ENCODE data around the gene RECQL. TPM values are rescaled to one million over a fixed set of nuclear protein-coding genes. Genes with fewer than 3 reads are reported as not detected.

The RECQL gene
- polyA plus RNA-seq, 1 of the 3 experiments (the other 2 are of a cell fraction), result 14.6 TPM

GRCh38 chr12:21546716-21547115 lies 45.3 kb upstream of the RECQL start:
- DNase-seq, result no peak
- CTCF ChIA-PET, result no interaction called here
- no peak overlapping the region for H3K9ac ChIP-seq
- no peaks in the 10 kb centered on the region for H3K9me2 ChIP-seq
- no peaks in the 10 kb centered on the region for H3K79me2 ChIP-seq (ENCODE audit: insufficient read depth)
- no peak overlapping the region for H3K27ac ChIP-seq (ENCODE audit: low read depth in 2 of 2, low read length in 1 of 2)
- POLR2A ChIA-PET, result no interaction called here
- no peaks in the 10 kb centered on the region for H3F3A ChIP-seq (replicated peaks; ENCODE audit: insufficient read depth)
- H3K4me2 ChIP-seq, result no peak overlapping the region
- H3K9me3 ChIP-seq, result no peaks in the 10 kb centered on the region
- TF ChIP-seq TEAD4 (IDR thresholded peaks at IDR 0.05; ENCODE audit: borderline replicate concordance, insufficient read depth) (no peak), RCOR1 (IDR thresholded peaks at IDR 0.05; ENCODE audit: low read length) (no peak), EP300 (IDR thresholded peaks at IDR 0.05; ENCODE audit: borderline replicate concordance in 1 of 2, low read depth in 1 of 2, low read length in 1 of 2) (no peak), RXRA (IDR thresholded peaks at IDR 0.05; ENCODE audit: borderline replicate concordance, low read depth) (no peak)
- no peaks in the 10 kb centered on the region for H3K36me3 ChIP-seq (replicated peaks in 1 of 2; ENCODE audit: control insufficient read depth in 1 of 2, insufficient read depth in 2 of 2, low read length in 1 of 2)
- no peak overlapping the region for H2AFZ ChIP-seq (ENCODE audit: low read depth)
- H3K4me1 ChIP-seq (ENCODE audit: control insufficient read depth in 1 of 2, insufficient read depth in 2 of 2, low read depth in 1 of 2, low read length in 1 of 2), result no peaks in the 10 kb centered on the region
- no peak overlapping the region for H3K4me3 ChIP-seq (ENCODE audit: low read depth in 2 of 2, low read length in 1 of 2)
- no peaks in the 10 kb centered on the region for H4K20me1 ChIP-seq (ENCODE audit: insufficient read depth)
- WGBS (ENCODE audit: low lambda C conversion rate), result 0% methylated on average over 1 of the region's 1 CpG
- peaks cover 9% of the 10 kb centered on the region; the same call in 1 of the 2 replicates for H3K27me3 ChIP-seq (ENCODE audit: insufficient read depth)

- WGBS (ENCODE audit: low lambda C conversion rate), result 18% methylated on average over 2 of the region's 2 CpGs
- TF ChIP-seq MEF2A (IDR thresholded peaks at IDR 0.05; ENCODE audit: borderline replicate concordance, low read depth), result no peak
- TF ChIP-seq SIN3A (IDR thresholded peaks at IDR 0.05; ENCODE audit: borderline replicate concordance, low read depth, low read length), result no peak
- no peak for TF ChIP-seq NRF1 (IDR thresholded peaks at IDR 0.05; ENCODE audit: low read depth, low read length)
- no peak for TF ChIP-seq FOSL2 (IDR thresholded peaks at IDR 0.05; ENCODE audit: borderline replicate concordance, low read depth)
- TF ChIP-seq USF1 (IDR thresholded peaks at IDR 0.05; ENCODE audit: borderline replicate concordance, low read depth), result no peak
- TF ChIP-seq TAF1 (IDR thresholded peaks at IDR 0.05; ENCODE audit: borderline replicate concordance, low read depth, low read length), result no peak
- no peak for TF ChIP-seq GABPA (IDR thresholded peaks at IDR 0.05; ENCODE audit: low read depth)
- no peak for TF ChIP-seq MAX (IDR thresholded peaks at IDR 0.05; ENCODE audit: low read depth)
- TF ChIP-seq FOXJ3 (CRISPR knock-in tag; IDR thresholded peaks at IDR 0.05), result no peak
- TF ChIP-seq TEAD4 (IDR thresholded peaks at IDR 0.05; ENCODE audit: borderline replicate concordance, insufficient read depth), result no peak
- TF ChIP-seq RCOR1 (IDR thresholded peaks at IDR 0.05; ENCODE audit: low read length), result no peak
- no peaks in the 10 kb centered on the region for H3K9me2 ChIP-seq
- POLR2A ChIA-PET, result no interaction called here
- H3K36me3 ChIP-seq (replicated peaks in 1 of 2; ENCODE audit: control insufficient read depth in 1 of 2, insufficient read depth in 2 of 2, low read length in 1 of 2), result no peaks in the 10 kb centered on the region
- DNase-seq, result no peak
- H3K4me1 ChIP-seq (ENCODE audit: control insufficient read depth in 1 of 2, insufficient read depth in 2 of 2, low read depth in 1 of 2, low read length in 1 of 2), result no peaks in the 10 kb centered on the region
- no peak overlapping the region for H2AFZ ChIP-seq (ENCODE audit: low read depth)
- CTCF ChIA-PET, result no interaction called here
- H3K79me2 ChIP-seq (ENCODE audit: insufficient read depth), result no peaks in the 10 kb centered on the region
- H3K4me3 ChIP-seq (ENCODE audit: low read depth in 2 of 2, low read length in 1 of 2), result no peak overlapping the region
- H3K27me3 ChIP-seq (ENCODE audit: insufficient read depth), result peaks cover 9% of the 10 kb centered on the region; the same call in 1 of the 2 replicates
- H3K27ac ChIP-seq (ENCODE audit: low read depth in 2 of 2, low read length in 1 of 2), result no peak overlapping the region
- no peaks in the 10 kb centered on the region for H3K9me3 ChIP-seq
- no peak overlapping the region for H3K9ac ChIP-seq
- no peak overlapping the region for H3K4me2 ChIP-seq
- H4K20me1 ChIP-seq (ENCODE audit: insufficient read depth), result no peaks in the 10 kb centered on the region
- no peaks in the 10 kb centered on the region for H3F3A ChIP-seq (replicated peaks; ENCODE audit: insufficient read depth)
These were observed 44.1 kb upstream of the RECQL start for GRCh38 chr12:21545557-21545956.

Data from SK-N-SH (cell line).